SK-N-SH (cell line): ENCODE results near the gene SNTG2. TPM values are rescaled to one million over a fixed set of nuclear protein-coding genes. Genes with fewer than 3 reads are reported as not detected.

Experiments
- CTCF ChIA-PET: fragments of 300-600, 350-600 bp; formaldehyde crosslinking; extraction: SDS; loops from one replicate; lab custom pipeline; 2021; lab: Yijun Ruan, JAX
- POLR2A ChIA-PET: fragments of 350-600 bp; sonication (Branson Sonifier 250); formaldehyde crosslinking; extraction: SDS; loops from one replicate; lab custom pipeline; 2020; ENCODE audit warnings: antibody characterized with exemption, inconsistent platforms; lab: Yijun Ruan, JAX
- DNase-seq: peaks from one replicate; pipeline ENCODE4 v3.0.0; 2012
- H2AFZ ChIP-seq: fragments of 200-600 bp; sonication (generic); 2 replicates; pipeline ENCODE4 v1.8.1; 2016; ENCODE audit warnings: antibody characterized with exemption, mild to moderate bottlenecking, low read depth
- H3F3A ChIP-seq: fragments of 200-600 bp; sonication (generic); replicated peaks from 2 replicates; pipeline ENCODE3; 2016; ENCODE audit warnings: antibody characterized with exemption, mild to moderate bottlenecking; ENCODE audit not compliant: insufficient read depth
- H3K27ac ChIP-seq, 2 experiments: fragments of 200-500 bp in 1 of 2; fragments of 200-600 bp in 1 of 2; sonication (Bioruptor generic) in 1 of 2; sonication (generic), shearing (Covaris generic) in 1 of 2; 2 replicates each; pipeline versions ENCODE4 v1.5.1 to v1.6.1; 2014 to 2016; ENCODE audit warnings: low read depth in 2 of 2, inconsistent platforms in 1 of 2, low read length in 1 of 2, mild to moderate bottlenecking in 1 of 2, mixed read lengths in 1 of 2
- H3K27me3 ChIP-seq: fragments of 200-600 bp; sonication (generic), shearing (Covaris generic); 2 replicates; pipeline ENCODE4 v1.6.1; 2016; ENCODE audit warnings: mixed run types; ENCODE audit not compliant: insufficient read depth
- H3K36me3 ChIP-seq, 2 experiments: fragments of 200-500 bp in 1 of 2; fragments of 200-600 bp in 1 of 2; sonication (Bioruptor generic) in 1 of 2; sonication (generic) in 1 of 2; replicated peaks in 1 of 2; 2 replicates each; pipeline versions ENCODE3 to v1.5.1; 2014 to 2016; ENCODE audit warnings: low read length in 1 of 2, mild to moderate bottlenecking in 1 of 2; ENCODE audit not compliant: insufficient read depth in 2 of 2, control insufficient read depth in 1 of 2
- H3K4me1 ChIP-seq, 2 experiments: fragments of 200-500 bp in 1 of 2; fragments of 200-600 bp in 1 of 2; sonication (Bioruptor generic) in 1 of 2; sonication (generic), shearing (Covaris generic) in 1 of 2; 2 replicates each; pipeline versions ENCODE4 v1.5.1 to v1.6.1; 2014 to 2016; ENCODE audit warnings: low read depth in 1 of 2, low read length in 1 of 2, mixed run types in 1 of 2; ENCODE audit not compliant: insufficient read depth in 2 of 2, control insufficient read depth in 1 of 2
- H3K4me2 ChIP-seq: fragments of 200-600 bp; sonication (generic), shearing (Covaris generic); 2 replicates; pipeline ENCODE4 v1.6.1; 2017; ENCODE audit warnings: mixed run types
- H3K4me3 ChIP-seq, 2 experiments: fragments of 200-500 bp in 1 of 2; fragments of 200-600 bp in 1 of 2; sonication (Bioruptor generic) in 1 of 2; sonication (generic), shearing (Covaris generic) in 1 of 2; 2 replicates each; pipeline versions ENCODE4 v1.5.1 to v1.8.1; 2014 to 2016; ENCODE audit warnings: low read depth in 2 of 2, inconsistent platforms in 1 of 2, low read length in 1 of 2, mild to moderate bottlenecking in 1 of 2, mixed read lengths in 1 of 2, moderate library complexity in 1 of 2
- H3K79me2 ChIP-seq: fragments of 200-600 bp; sonication (generic); 2 replicates; pipeline ENCODE4 v1.8.1; 2017; ENCODE audit warnings: mild to moderate bottlenecking; ENCODE audit not compliant: insufficient read depth
- H3K9ac ChIP-seq: fragments of 200-600 bp; sonication (generic); 2 replicates; pipeline ENCODE4 v1.6.1; 2017; ENCODE audit warnings: mixed run types
- H3K9me2 ChIP-seq: fragments of 200-600 bp; sonication (generic); 2 replicates; pipeline ENCODE4 v1.6.1; 2017; ENCODE audit warnings: mixed run types
- H3K9me3 ChIP-seq: fragments of 200-600 bp; sonication (generic); 2 replicates; pipeline ENCODE4 v1.6.1; 2017; ENCODE audit warnings: mixed run types, mild to moderate bottlenecking, moderate library complexity
- H4K20me1 ChIP-seq: fragments of 200-600 bp; sonication (generic); 2 replicates; pipeline ENCODE4 v1.6.1; 2017; ENCODE audit warnings: mild to moderate bottlenecking, mixed run types; ENCODE audit not compliant: insufficient read depth
- CHD2 ChIP-seq: fragments of 150-350 bp; IDR thresholded peaks from 2 replicates; pipeline ENCODE4 v1.6.1; 2018; ENCODE audit warnings: low read length; ENCODE audit not compliant: partially characterized antibody
- ELF1 ChIP-seq: IDR thresholded peaks from 2 replicates; pipeline ENCODE4 v1.4.0; 2012
- EZH2phosphoT487 ChIP-seq: fragments of 200-600 bp; sonication (generic); IDR thresholded peaks from 2 replicates; pipeline ENCODE4 v1.6.1; 2017; ENCODE audit warnings: low read depth, mixed run types, mild to moderate bottlenecking, antibody characterized with exemption, moderate library complexity, borderline replicate concordance
- FOXJ3 ChIP-seq: sonication (generic); formaldehyde crosslinking; IDR thresholded peaks from 2 replicates; pipeline ENCODE4 v1.5.1; 2020; ENCODE audit warnings: mild to moderate bottlenecking, missing genetic modification reagents
- FOXM1 ChIP-seq: IDR thresholded peaks from 2 replicates; pipeline ENCODE4 v1.4.0; 2012; ENCODE audit warnings: low read depth, mild to moderate bottlenecking
- MEF2A ChIP-seq: IDR thresholded peaks from 2 replicates; pipeline ENCODE4 v1.4.0; 2012; ENCODE audit warnings: low read depth, borderline replicate concordance
- MXI1 ChIP-seq: IDR thresholded peaks from 2 replicates; pipeline ENCODE4 v1.6.1; 2012; ENCODE audit warnings: mild to moderate bottlenecking, low read depth, low read length, improper control_type of control experiment
- NFIC ChIP-seq: IDR thresholded peaks from 2 replicates; pipeline ENCODE4 v1.4.0; 2012; ENCODE audit warnings: borderline replicate concordance
- NRF1 ChIP-seq: IDR thresholded peaks from 2 replicates; pipeline ENCODE4 v1.6.1; 2012; ENCODE audit warnings: low read depth, mild to moderate bottlenecking, low read length
- RAD21 ChIP-seq: IDR thresholded peaks from 2 replicates; pipeline ENCODE4 v1.6.1; 2012; ENCODE audit warnings: mild to moderate bottlenecking, low read length
- RXRA ChIP-seq: IDR thresholded peaks from 2 replicates; pipeline ENCODE4 v1.4.0; 2012; ENCODE audit warnings: low read depth, mild to moderate bottlenecking, borderline replicate concordance
- SMC3 ChIP-seq: IDR thresholded peaks from 2 replicates; pipeline ENCODE4 v1.6.1; 2012; ENCODE audit warnings: low read depth, low read length, improper control_type of control experiment
- TCF12 ChIP-seq: IDR thresholded peaks from 2 replicates; pipeline ENCODE4 v1.4.0; 2012
- WGBS: methylation state at CpG from one replicate; pipeline ENCODE4 v1.1.6; 2017; ENCODE audit warnings: low lambda C conversion rate; 5-methylcytosine and 5-hydroxymethylcytosine counted together
- polyA plus RNA-seq, 3 experiments: library from polyadenylated mRNA; depleted of rRNA; stranded (reverse); fragments of >200 nt; gene quantifications; 2 replicates each; pipeline ENCODE4 v1.2.3, GENCODE V29; 2012
- TF ChIP-seq, protein P1 (sequence below): IDR thresholded peaks from 2 replicates; pipeline ENCODE4 v1.6.1; 2012; ENCODE audit warnings: mild to moderate bottlenecking, low read depth, low read length, moderate library complexity
- TF ChIP-seq, protein P2 (sequence below): IDR thresholded peaks from 2 replicates; pipeline ENCODE4 v1.4.0; 2012; ENCODE audit warnings: low read depth, borderline replicate concordance

Gene SNTG2
- polyA plus RNA-seq, 1 of the 3 experiments (the other 2 are of a cell fraction): not detected

DNA sequence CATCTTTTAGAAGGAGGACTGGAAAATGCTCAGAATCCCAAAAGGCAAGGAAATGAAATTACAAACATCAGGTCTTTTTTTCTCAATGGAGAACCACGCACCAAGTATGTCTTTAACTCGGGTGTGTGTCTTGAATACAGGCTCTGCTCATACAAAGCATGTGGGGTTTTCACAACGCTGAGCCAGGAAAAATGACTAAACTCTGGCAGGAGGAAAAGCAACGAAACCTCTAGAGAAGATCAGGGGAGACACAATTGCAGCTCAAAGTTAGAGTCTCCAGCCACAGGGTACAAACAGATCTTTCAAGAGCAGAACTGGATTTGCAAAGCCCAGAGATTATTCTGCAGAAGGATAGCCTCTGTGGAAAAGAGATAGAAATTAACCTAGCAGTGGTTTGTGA lies 419.8 kb downstream of the SNTG2 start:
- no peak overlapping the region for H2AFZ ChIP-seq
- ChIA-PET CTCF (no interaction called here), POLR2A (no interaction called here)
- no peak for TF ChIP-seq EZH2phosphoT487
- TF ChIP-seq ELF1: no peak
- TF ChIP-seq CHD2: no peak
- TF ChIP-seq, protein P1, sequence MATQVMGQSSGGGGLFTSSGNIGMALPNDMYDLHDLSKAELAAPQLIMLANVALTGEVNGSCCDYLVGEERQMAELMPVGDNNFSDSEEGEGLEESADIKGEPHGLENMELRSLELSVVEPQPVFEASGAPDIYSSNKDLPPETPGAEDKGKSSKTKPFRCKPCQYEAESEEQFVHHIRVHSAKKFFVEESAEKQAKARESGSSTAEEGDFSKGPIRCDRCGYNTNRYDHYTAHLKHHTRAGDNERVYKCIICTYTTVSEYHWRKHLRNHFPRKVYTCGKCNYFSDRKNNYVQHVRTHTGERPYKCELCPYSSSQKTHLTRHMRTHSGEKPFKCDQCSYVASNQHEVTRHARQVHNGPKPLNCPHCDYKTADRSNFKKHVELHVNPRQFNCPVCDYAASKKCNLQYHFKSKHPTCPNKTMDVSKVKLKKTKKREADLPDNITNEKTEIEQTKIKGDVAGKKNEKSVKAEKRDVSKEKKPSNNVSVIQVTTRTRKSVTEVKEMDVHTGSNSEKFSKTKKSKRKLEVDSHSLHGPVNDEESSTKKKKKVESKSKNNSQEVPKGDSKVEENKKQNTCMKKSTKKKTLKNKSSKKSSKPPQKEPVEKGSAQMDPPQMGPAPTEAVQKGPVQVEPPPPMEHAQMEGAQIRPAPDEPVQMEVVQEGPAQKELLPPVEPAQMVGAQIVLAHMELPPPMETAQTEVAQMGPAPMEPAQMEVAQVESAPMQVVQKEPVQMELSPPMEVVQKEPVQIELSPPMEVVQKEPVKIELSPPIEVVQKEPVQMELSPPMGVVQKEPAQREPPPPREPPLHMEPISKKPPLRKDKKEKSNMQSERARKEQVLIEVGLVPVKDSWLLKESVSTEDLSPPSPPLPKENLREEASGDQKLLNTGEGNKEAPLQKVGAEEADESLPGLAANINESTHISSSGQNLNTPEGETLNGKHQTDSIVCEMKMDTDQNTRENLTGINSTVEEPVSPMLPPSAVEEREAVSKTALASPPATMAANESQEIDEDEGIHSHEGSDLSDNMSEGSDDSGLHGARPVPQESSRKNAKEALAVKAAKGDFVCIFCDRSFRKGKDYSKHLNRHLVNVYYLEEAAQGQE: no peak
- no peak for TF ChIP-seq FOXJ3 (CRISPR knock-in tag)
- no peak for TF ChIP-seq NFIC
- no peak for TF ChIP-seq RXRA
- TF ChIP-seq NRF1: no peak
- TF ChIP-seq RAD21: no peak
- TF ChIP-seq, protein P2, sequence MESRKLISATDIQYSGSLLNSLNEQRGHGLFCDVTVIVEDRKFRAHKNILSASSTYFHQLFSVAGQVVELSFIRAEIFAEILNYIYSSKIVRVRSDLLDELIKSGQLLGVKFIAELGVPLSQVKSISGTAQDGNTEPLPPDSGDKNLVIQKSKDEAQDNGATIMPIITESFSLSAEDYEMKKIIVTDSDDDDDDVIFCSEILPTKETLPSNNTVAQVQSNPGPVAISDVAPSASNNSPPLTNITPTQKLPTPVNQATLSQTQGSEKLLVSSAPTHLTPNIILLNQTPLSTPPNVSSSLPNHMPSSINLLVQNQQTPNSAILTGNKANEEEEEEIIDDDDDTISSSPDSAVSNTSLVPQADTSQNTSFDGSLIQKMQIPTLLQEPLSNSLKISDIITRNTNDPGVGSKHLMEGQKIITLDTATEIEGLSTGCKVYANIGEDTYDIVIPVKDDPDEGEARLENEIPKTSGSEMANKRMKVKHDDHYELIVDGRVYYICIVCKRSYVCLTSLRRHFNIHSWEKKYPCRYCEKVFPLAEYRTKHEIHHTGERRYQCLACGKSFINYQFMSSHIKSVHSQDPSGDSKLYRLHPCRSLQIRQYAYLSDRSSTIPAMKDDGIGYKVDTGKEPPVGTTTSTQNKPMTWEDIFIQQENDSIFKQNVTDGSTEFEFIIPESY: no peak
- TF ChIP-seq MEF2A: no peak
- no peak for TF ChIP-seq MXI1
- TF ChIP-seq FOXM1: no peak
- TF ChIP-seq TCF12: no peak
- TF ChIP-seq SMC3: no peak
- no peak overlapping the region for H3K4me3 ChIP-seq
- no peaks in the 10 kb centered on the region for H4K20me1 ChIP-seq
- peaks cover 0 to 6% of the 10 kb centered on the region in 2 experiments; a peak in 1 of 4 replicates for H3K4me1 ChIP-seq
- H3F3A ChIP-seq: no peaks in the 10 kb centered on the region
- H3K9ac ChIP-seq: no peak overlapping the region
- no peak overlapping the region for H3K4me2 ChIP-seq
- H3K79me2 ChIP-seq: no peaks in the 10 kb centered on the region
- H3K27me3 ChIP-seq: no peaks in the 10 kb centered on the region
- no peaks in the 10 kb centered on the region for H3K36me3 ChIP-seq
- DNase-seq: no peak
- H3K27ac ChIP-seq: no peak overlapping the region
- 12% methylated on average over 4 of the region's 4 CpGs for WGBS
- H3K9me2 ChIP-seq: no peaks in the 10 kb centered on the region
- no peaks in the 10 kb centered on the region; the same call in 1 of the 2 replicates for H3K9me3 ChIP-seq
